Right cardiac atrium (tissue), 5 donors: ENCODE data around the gene PLEKHG3. TPM values are rescaled to one million over a fixed set of nuclear protein-coding genes. Genes with fewer than 3 reads are reported as not detected.
"Not testable (repeated sequence)": the region's sequence is repeated elsewhere in the genome, so short reads cannot be mapped to it uniquely, and the experiment has no call there.

Experiments
- ATAC-seq, 2 donors: fragments of 200-7000 bp; cut with Tn5 transposase; one replicate each; pipeline versions ENCODE4 v1.8.0 to v1.9.1; 2020; ENCODE audit warnings: moderate library complexity in 2 of 2, mild to moderate bottlenecking in 1 of 2
- DNase-seq, 3 donors: peaks; one replicate each; pipeline ENCODE4 v3.0.0-alpha.2; 2020
- H3K27ac ChIP-seq: one replicate; pipeline ENCODE4 v1.5.1; 2013; ENCODE audit warnings: mild to moderate bottlenecking, low read length, control low read depth, moderate library complexity
- H3K27me3 ChIP-seq: one replicate; pipeline ENCODE4 v1.6.1; 2013; ENCODE audit not compliant: control insufficient read depth, insufficient read depth
- H3K4me1 ChIP-seq: one replicate; pipeline ENCODE4 v1.6.1; 2013; ENCODE audit warnings: low read length; ENCODE audit not compliant: control insufficient read depth, insufficient read depth
- H3K4me3 ChIP-seq: one replicate; pipeline ENCODE4 v1.5.1; 2013; ENCODE audit warnings: low read length, control low read depth
- H3K9me3 ChIP-seq: one replicate; pipeline ENCODE4 v1.6.1; 2013; ENCODE audit warnings: low read length; ENCODE audit not compliant: control insufficient read depth
- WGBS: extraction: QIAGEN DNeasy Blood & Tissue Kit; methylation state at CpG from one replicate; pipeline ENCODE4 v1.1.7; 2013; 5-methylcytosine and 5-hydroxymethylcytosine counted together
- intact Hi-C, 4 donors: fragments of 100-400 bp; cut with DNase I; formaldehyde crosslinking; loops; one replicate each; pipeline versions ENCODE4 v1.11.0 to v1.14.0; 2022 to 2023
- polyA plus RNA-seq: library from polyadenylated mRNA; stranded (reverse); fragments of 200-250 nt; gene quantifications from one replicate; pipeline ENCODE4 v1.2.3, GENCODE V29; 2013
- total RNA-seq, 4 donors: library from RNA; stranded (reverse); fragmentation: NEBNext Ultra II Directional; extraction: Animal tissue kit (Norgen Biotek cat#: 25700); gene quantifications; one replicate each; pipeline ENCODE4 v1.2.1, GENCODE V29; 2021
- donor health status: healthy with polysubstance abuse.
- donor health status: DM: no; HTN: yes; CAD: no.
- donor health status: DM: no; HTN: no; CAD: no.
- donor health status: DM: no; HTN: yes; CAD: no; lungs with severe emphysema.
- donor health status: DM: yes; HTN: yes; CAD: no.

PLEKHG3 gene
- total and polyA plus RNA-seq, 5 donors: 12.6 to 58.7 (median 47.8) TPM

DNA sequence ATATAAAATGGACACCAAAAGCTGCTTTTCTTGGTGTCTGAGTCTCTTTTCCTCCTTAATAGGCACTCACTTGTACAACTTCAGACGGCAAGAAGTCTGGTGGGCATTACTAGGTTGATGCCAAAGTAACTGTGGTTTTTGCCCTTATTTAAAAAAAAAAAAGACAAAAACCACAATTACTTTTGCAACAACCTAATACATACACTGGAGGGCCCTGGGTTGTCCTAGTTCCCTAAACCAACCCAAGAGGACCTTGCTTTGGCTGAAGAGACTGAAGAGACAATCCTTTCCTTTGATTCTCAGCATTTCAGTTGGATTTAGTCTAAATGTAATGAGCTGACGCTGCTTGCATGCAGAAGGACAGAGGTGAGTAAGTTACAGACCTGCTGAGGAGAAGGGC, 16.2 kb upstream of the PLEKHG3 start:
- 83% methylated on average over 2 of the region's 2 CpGs for WGBS
- no peak for ATAC-seq
- no peak overlapping the region for H3K4me3 ChIP-seq
- no peaks in the 10 kb centered on the region for H3K9me3 ChIP-seq
- DNase-seq: no peak
- intact Hi-C loops: no loop called here
- no peaks in the 10 kb centered on the region for H3K27me3 ChIP-seq
- H3K27ac ChIP-seq: no peak overlapping the region
- peaks cover 3% of the 10 kb centered on the region for H3K4me1 ChIP-seq

DNA sequence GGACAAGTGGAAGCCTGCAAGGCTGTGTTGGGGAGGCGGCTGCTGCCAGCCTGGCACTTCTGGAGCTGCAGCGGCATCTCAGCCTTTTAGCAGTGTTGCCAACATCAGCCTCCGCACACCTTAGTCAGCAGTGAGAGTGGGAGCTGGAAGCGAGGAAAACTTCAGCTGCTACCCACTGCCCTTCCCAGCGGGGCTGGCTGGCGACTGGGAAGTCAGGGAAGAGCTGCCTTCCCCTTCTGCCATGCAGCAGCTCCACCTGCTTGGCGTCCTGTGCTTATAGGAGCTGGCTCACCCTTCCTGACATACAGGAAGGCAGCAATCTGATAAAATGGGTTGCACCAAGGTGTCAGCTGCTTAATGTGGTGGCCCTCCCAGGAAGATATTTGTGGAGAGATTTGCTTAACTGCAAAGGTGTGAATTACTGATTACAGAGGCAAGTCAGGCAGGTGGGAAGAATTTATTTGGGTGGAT, 15.4 kb upstream of the PLEKHG3 start:
- WGBS: 78% methylated on average over 7 of the region's 7 CpGs
- ATAC-seq (no peak), DNase-seq (no peak)
- no peak overlapping the region for H3K27ac ChIP-seq
- peaks cover 4% of the 10 kb centered on the region for H3K4me1 ChIP-seq
- no peaks in the 10 kb centered on the region for H3K9me3 ChIP-seq
- no peaks in the 10 kb centered on the region for H3K27me3 ChIP-seq
- H3K4me3 ChIP-seq: no peak overlapping the region
- intact Hi-C loops: no loop called here

DNA sequence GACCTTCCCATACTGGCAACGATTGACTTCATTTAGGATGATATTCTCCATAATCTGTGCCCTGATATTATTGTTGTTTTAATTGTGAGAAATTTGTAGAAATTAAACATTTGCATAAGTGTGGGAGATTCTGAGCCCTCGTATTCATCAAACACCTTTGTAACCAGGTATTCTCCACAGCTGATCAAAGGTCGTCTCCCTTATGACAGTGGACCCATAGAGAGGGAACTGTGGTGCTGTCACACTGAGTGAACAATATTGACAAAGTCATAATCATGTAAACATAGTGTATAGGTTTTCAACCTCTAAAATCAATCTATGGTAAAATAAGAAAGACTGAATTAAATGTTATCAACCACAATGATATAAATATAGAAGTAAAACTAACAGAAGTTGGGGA, 14.9 kb upstream of the PLEKHG3 start:
- Histone ChIP-seq H3K9me3 (no peaks in the 10 kb centered on the region), H3K27me3 (no peaks in the 10 kb centered on the region), H3K27ac (no peak overlapping the region), H3K4me1 (peaks cover 4% of the 10 kb centered on the region), H3K4me3 (no peak overlapping the region)
- 74% methylated on average over 3 of the region's 3 CpGs for WGBS
- intact Hi-C loops: no loop called here
- ATAC-seq (no peak), DNase-seq (no peak)

DNA sequence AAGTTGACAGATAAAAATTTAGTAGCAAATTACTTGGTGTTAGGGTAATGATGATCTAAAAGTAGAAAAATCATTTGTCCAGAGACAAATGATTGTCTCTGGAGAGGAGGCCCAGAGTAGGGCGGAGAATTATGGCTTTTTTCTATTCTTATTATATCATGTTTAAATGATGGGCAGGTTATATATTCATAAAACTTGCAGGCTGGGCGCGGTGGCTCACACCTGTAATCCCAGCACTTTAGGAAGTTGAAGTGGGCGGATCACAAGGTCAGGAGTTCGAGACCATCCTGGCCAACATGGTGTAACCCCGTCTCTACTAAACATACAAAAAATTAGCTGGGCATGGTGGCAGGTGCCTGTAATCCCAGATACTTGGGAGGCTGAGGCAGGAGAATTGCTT, 13.6 kb upstream of the PLEKHG3 start:
- WGBS: 90% methylated on average over 6 of the region's 6 CpGs
- ATAC-seq, H3K27ac ChIP-seq, DNase-seq, H3K9me3 ChIP-seq, intact Hi-C loops, H3K4me3 ChIP-seq, H3K27me3 ChIP-seq, H3K4me1 ChIP-seq: not testable (repeated sequence)

DNA sequence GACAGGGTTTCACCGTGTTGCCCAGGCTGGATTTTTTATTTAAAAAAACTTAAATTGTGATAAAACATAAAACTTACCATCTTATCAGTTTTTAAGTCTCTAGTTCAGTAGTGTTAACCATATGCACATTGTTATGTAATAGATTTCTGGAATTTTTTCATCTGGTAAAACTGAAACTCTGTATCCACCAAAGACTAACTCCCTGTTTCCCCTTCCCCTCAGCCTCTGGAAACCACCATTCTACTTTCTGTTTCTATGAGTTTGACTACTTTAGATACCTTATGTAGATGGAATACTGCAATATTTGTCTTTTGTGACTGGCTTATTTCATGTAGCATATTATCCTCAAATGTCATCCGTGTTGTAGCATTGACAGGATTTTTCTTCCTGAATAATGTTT, 12.8 kb upstream of the PLEKHG3 start:
- intact Hi-C loops: no loop called here
- no peak overlapping the region for H3K27ac ChIP-seq
- ATAC-seq (no peak), DNase-seq (no peak)
- H3K27me3 ChIP-seq: no peaks in the 10 kb centered on the region
- WGBS: 84% methylated on average over 2 of the region's 2 CpGs
- peaks cover 7% of the 10 kb centered on the region for H3K4me1 ChIP-seq
- no peaks in the 10 kb centered on the region for H3K9me3 ChIP-seq
- no peak overlapping the region for H3K4me3 ChIP-seq

DNA sequence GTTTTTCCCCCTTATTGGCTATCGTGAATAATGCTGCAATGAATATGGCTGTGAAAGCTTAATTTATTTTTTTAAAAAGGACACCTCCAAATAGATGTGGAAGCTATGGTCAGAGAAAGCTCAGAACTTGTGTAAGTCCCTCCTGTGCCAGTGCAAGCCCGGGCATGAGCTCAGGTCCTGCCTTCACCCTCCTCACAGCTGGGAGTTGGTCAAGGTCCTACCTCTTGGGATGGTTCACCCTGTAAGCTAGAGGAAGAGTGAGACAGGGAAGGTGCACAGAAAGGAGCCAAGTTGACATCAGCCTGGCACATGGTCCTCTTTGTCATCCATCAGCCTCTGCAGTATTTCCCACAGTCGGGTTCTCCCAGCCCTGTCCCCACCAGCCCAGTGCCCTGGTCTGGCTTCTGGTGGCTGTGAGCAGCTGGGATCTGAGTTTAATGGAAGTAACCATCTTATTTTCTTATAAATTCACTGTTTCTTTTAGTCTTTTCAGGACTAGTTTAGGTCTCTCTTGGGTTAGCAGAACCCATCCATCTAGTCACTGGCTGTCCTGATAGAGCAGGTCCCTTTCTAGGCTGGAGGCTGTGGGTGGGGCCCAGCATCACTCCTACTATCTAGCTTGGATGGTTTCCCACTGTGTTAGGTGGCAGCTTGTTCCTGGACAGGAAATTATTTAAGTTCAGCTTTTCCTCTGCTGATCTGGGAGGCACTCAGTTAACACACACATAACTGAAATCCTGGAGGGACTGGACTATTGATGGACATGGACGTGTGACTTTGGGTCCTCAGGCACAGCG, 11.8 kb upstream of the PLEKHG3 start:
- Histone ChIP-seq H3K27me3 (no peaks in the 10 kb centered on the region), H3K9me3 (no peaks in the 10 kb centered on the region), H3K4me3 (no peak overlapping the region), H3K4me1 (peaks cover 7% of the 10 kb centered on the region), H3K27ac (no peak overlapping the region)
- DNase-seq (peak in 1 of 3 donors; percentile 70), ATAC-seq (peak; percentile 79 to 87)
- 80% methylated on average over 5 of the region's 5 CpGs for WGBS
- intact Hi-C loops: no loop called here

DNA sequence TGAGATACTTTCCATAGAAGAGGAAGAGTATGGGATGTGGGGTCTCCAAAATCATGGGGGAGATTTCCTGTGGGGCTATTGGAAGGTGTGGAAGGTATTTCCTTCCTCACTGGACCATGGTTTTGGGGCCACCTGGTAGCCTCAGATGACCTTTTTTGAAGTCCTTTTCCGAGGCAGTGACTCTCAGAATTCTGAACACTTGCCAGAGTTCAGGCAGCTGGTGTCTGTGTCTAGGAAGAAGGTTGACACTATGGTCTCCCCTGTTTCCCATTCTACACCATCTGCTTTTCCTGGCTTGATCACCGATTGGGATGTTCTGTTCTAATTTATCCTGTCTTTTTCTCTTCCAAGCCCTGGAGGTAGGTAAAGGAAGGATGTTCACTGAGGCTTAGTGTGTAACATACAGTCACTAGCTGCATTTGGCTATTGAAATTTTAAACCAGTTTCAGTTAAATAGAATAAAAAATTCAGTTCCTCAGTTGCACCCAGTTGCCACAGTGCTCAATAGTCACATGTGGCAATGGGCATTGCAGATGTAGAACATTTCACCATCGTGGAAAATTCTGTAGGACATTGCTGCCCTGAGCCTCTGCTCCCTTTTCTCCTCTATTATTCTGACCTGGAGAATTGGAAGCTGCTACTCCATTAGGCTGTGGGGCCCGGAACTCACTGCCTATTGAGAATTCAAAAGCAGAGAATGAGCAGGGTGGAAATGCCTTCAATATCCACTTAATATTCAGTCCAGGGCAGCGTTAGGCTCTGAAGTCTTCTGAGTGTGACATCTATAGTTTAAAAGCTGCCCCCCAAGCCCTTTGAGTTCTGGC, 11.0 kb upstream of the PLEKHG3 start:
- Histone ChIP-seq H3K9me3 (no peaks in the 10 kb centered on the region), H3K4me1 (peaks cover 7% of the 10 kb centered on the region), H3K27ac (peak overlapping the region; percentile 62), H3K4me3 (no peak overlapping the region), H3K27me3 (no peaks in the 10 kb centered on the region)
- intact Hi-C loops: no loop called here
- ATAC-seq: no peak
- DNase-seq: no peak
- 47% methylated on average over 5 of the region's 5 CpGs for WGBS

DNA sequence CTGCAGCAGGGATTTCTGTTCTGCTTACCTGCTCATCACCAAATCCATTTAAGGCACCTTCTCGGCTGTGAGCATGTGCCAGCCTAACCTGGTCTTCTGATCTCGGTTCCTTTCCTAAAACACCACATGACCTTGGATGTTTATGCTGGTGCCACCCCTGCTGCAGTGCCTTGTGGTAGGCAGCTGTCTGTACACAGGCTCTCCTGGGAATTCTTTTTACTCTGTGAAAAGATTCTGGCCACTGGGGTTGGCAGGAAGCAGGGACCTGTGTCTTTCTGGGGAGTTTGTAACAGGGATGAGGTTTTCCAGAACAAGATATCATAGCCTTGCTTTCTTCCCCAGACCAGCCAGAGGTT, 10.4 kb upstream of the PLEKHG3 start:
- WGBS: 52% methylated on average over 2 of the region's 2 CpGs

DNA sequence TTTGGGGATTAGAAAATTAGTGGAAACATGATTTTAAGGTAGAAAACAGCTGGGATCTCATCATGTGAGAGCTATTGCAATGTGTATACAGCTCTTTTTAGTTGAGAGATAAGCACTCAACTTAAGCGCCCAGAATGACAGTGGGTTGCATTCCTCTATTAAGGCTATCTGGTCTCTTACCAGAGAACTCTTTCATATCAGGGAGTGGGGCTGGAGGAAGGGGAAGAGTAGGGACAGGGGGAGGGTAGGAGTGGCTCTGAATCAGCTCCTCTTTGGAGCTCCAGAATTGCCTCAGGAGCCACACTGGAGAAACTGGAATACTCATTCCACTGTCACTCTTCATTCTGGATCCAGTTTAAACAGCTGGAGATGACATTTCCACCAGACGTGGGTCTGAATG, 9.2 kb upstream of the PLEKHG3 start:
- DNase-seq (no peak), ATAC-seq (peak; percentile 54 to 64)
- H3K9me3 ChIP-seq: no peaks in the 10 kb centered on the region
- WGBS: 44% methylated on average over 2 of the region's 2 CpGs
- H3K27ac ChIP-seq: peak overlapping the region; percentile 3
- no peaks in the 10 kb centered on the region for H3K27me3 ChIP-seq
- H3K4me1 ChIP-seq: peaks cover 7% of the 10 kb centered on the region
- intact Hi-C loops: no loop called here
- H3K4me3 ChIP-seq: no peak overlapping the region

More for the DNA sequence above, 10.4 kb upstream of the PLEKHG3 start:
- no peaks in the 10 kb centered on the region for H3K9me3 ChIP-seq
- ATAC-seq (peak; percentile 13 to 18), DNase-seq (no peak)
- no peaks in the 10 kb centered on the region for H3K27me3 ChIP-seq
- H3K27ac ChIP-seq: peak overlapping the region; percentile 62
- intact Hi-C loops: no loop called here
- H3K4me3 ChIP-seq: no peak overlapping the region
- H3K4me1 ChIP-seq: peaks cover 7% of the 10 kb centered on the region

DNA sequence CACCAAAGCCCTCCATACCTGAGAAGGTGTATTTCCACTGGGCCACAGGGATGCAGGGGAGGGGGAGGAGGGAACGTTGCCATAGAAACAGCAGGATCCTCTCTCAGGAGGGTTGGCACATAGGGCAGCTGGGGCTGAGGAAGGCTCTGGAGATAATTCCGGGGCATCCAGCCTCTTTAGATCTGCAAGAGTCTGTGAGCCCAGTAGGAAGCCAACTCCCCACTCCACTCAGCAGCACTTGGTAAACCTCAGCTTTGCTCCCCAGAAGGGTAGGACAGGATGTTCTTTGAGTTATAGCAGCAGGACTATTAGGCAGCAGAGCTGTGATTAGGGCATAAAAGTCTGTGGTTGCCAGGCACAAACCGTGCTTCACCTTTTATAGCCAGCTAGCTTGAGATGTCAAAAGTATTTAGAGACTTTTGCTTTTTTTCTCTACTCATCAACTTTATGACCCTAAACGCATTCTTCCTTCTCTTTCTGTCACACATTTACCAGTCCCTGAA, 7.8 kb upstream of the PLEKHG3 start:
- DNase-seq: no peak
- no peak overlapping the region for H3K4me3 ChIP-seq
- 59% methylated on average over 4 of the region's 4 CpGs for WGBS
- peak overlapping the region; percentile 55 for H3K27ac ChIP-seq
- H3K27me3 ChIP-seq: no peaks in the 10 kb centered on the region
- ATAC-seq: peak; percentile 20 to 66
- H3K4me1 ChIP-seq: peaks cover 7% of the 10 kb centered on the region
- intact Hi-C loops: no loop called here
- no peaks in the 10 kb centered on the region for H3K9me3 ChIP-seq

DNA sequence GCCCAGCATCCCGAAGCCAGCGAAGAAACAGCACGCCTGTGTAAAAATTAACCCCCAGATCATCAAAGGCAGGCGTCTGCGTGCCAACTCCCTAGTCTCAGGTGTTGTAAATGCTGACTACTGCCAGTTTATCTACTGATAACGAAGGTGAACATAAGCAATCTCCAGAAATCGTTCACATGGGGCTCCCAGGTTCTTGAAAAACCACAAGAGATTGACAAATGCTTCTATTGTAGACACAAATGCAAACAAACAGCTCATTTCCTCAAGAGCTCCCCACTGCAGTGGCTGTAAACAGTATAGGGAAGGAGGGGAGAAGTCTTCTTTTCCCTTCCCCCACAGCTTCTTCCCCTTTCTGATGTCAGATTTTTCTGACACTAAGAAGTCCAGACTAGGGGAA, 5.3 kb upstream of the PLEKHG3 start:
- Histone ChIP-seq H3K4me1 (peaks cover 5% of the 10 kb centered on the region), H3K9me3 (no peaks in the 10 kb centered on the region), H3K27ac (no peak overlapping the region), H3K4me3 (no peak overlapping the region), H3K27me3 (no peaks in the 10 kb centered on the region)
- ATAC-seq (no peak), DNase-seq (no peak)
- intact Hi-C loops: no loop called here
- WGBS: 60% methylated on average over 7 of the region's 7 CpGs
